Mesothelial cell of epicardium (in vitro differentiated cells): ENCODE data around the gene SLC1A5. TPM values are rescaled to one million over a fixed set of nuclear protein-coding genes. Genes with fewer than 3 reads are reported as not detected.
A peak's percentile ranks its signal among the peaks of the same experiment; 100 is the strongest.

Source experiments
- DNase-seq, 2 experiments: peaks; one replicate each; pipeline ENCODE4 v3.0.0; 2021; ENCODE audit warnings: low spot score in 2 of 2; ENCODE audit not compliant: unreplicated experiment in 2 of 2
- H3K27ac Mint-ChIP-seq: 2 replicates; pipeline ENCODE4 v1.8.0; 2021; ENCODE audit warnings: mixed read lengths
- H3K27me3 Mint-ChIP-seq: 2 replicates; pipeline ENCODE4 v1.8.0; 2021; ENCODE audit warnings: low read depth, mixed read lengths
- H3K36me3 Mint-ChIP-seq: 2 replicates; pipeline ENCODE4 v1.8.0; 2021; ENCODE audit warnings: mixed read lengths
- H3K4me1 Mint-ChIP-seq: 2 replicates; pipeline ENCODE4 v1.8.0; 2021; ENCODE audit warnings: mixed read lengths
- H3K4me3 Mint-ChIP-seq: 2 replicates; pipeline ENCODE4 v1.8.0; 2021; ENCODE audit warnings: mild to moderate bottlenecking, moderate library complexity, mixed read lengths
- H3K9me3 Mint-ChIP-seq: 2 replicates; pipeline ENCODE4 v1.8.0; 2021; ENCODE audit warnings: mixed read lengths
- total RNA-seq: library from RNA; stranded (reverse); gene quantifications from 3 replicates; pipeline ENCODE4 v1.2.1, GENCODE V29; 2021
- TF ChIP-seq, protein P1 (sequence below): fragments of 200-600 bp; sonication (generic); IDR thresholded peaks from one replicate; pipeline ENCODE4 v1.5.0; 2021; ENCODE audit warnings: antibody characterized with exemption; ENCODE audit not compliant: unreplicated experiment

The SLC1A5 gene
- total RNA-seq, 1 donor from 2014 or later: 45.3 TPM

GRCh38 chr19:46731584-46731983 lies 56.8 kb downstream of the SLC1A5 start:
- H3K4me1 Mint-ChIP-seq: peaks cover 13% of the 10 kb centered on the region
- H3K9me3 Mint-ChIP-seq: no peaks in the 10 kb centered on the region
- peaks cover 13% of the 10 kb centered on the region for H3K36me3 Mint-ChIP-seq
- H3K4me3 Mint-ChIP-seq: no peak overlapping the region
- H3K27me3 Mint-ChIP-seq: no peaks in the 10 kb centered on the region
- TF ChIP-seq, protein P1, sequence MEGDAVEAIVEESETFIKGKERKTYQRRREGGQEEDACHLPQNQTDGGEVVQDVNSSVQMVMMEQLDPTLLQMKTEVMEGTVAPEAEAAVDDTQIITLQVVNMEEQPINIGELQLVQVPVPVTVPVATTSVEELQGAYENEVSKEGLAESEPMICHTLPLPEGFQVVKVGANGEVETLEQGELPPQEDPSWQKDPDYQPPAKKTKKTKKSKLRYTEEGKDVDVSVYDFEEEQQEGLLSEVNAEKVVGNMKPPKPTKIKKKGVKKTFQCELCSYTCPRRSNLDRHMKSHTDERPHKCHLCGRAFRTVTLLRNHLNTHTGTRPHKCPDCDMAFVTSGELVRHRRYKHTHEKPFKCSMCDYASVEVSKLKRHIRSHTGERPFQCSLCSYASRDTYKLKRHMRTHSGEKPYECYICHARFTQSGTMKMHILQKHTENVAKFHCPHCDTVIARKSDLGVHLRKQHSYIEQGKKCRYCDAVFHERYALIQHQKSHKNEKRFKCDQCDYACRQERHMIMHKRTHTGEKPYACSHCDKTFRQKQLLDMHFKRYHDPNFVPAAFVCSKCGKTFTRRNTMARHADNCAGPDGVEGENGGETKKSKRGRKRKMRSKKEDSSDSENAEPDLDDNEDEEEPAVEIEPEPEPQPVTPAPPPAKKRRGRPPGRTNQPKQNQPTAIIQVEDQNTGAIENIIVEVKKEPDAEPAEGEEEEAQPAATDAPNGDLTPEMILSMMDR: no peak
- H3K27ac Mint-ChIP-seq: peak overlapping the region; percentile 15
- no peak for DNase-seq

DNA sequence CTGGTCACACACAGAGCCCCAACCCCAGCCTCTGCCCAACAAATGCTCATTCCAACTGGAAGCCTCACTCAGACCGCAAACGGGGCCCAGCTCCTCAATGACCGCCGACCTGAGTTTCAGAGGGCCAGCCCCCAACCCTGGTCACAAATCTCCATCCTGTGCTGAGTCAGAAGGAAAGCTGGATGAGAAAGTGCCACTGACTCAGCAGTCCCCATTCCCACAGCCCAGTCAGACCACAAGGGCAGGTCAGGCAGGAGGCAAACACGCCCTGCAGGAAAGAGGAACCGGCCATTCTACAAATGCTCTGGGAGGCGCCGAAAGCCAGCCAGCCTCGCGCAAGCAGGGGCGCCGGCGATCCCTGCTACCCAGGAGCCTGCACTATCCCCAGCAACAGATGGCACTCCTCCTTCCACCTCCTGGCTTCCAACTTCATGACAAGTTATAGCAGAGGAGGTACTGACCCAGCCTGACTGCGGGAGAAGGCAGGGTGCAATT lies 57.3 kb downstream of the SLC1A5 start:
- no peak for DNase-seq
- H3K36me3 Mint-ChIP-seq: peaks cover 13% of the 10 kb centered on the region
- TF ChIP-seq, protein P1: no peak
- H3K9me3 Mint-ChIP-seq: no peaks in the 10 kb centered on the region
- H3K4me3 Mint-ChIP-seq: no peak overlapping the region
- peaks cover 13% of the 10 kb centered on the region for H3K4me1 Mint-ChIP-seq
- no peaks in the 10 kb centered on the region for H3K27me3 Mint-ChIP-seq
- no peak overlapping the region for H3K27ac Mint-ChIP-seq

DNA sequence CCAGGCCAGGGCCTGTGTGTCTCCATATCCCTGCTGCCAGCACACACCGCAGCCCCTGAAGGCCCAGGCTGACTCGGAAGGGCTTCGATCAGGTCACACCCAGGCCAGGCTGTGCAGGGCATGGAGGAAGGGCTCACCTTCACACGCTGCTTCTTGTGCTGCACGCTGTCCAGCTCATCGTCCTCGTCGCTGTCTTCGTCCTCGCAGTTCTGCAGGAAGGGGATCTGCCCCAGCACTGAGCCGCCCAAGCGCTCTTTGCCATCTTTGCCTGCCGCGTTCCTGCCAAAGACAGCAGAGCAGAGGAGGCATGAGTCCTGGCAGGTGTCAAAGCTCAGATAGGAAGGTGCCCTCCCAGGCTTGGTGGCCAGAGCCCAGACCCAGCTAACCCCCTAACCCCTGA lies 57.8 kb downstream of the SLC1A5 start:
- TF ChIP-seq, protein P1: no peak
- peaks cover 17% of the 10 kb centered on the region for H3K36me3 Mint-ChIP-seq
- H3K9me3 Mint-ChIP-seq: no peaks in the 10 kb centered on the region
- no peak overlapping the region for H3K27ac Mint-ChIP-seq
- no peaks in the 10 kb centered on the region for H3K27me3 Mint-ChIP-seq
- peaks cover 13% of the 10 kb centered on the region for H3K4me1 Mint-ChIP-seq
- H3K4me3 Mint-ChIP-seq: no peak overlapping the region
- DNase-seq: no peak

- Mint-ChIP-seq H3K4me3 (no peak overlapping the region), H3K36me3 (peaks cover 17% of the 10 kb centered on the region), H3K27me3 (no peaks in the 10 kb centered on the region), H3K27ac (no peak overlapping the region), H3K9me3 (no peaks in the 10 kb centered on the region), H3K4me1 (peaks cover 13% of the 10 kb centered on the region)
- TF ChIP-seq, protein P1: no peak
- no peak for DNase-seq
These were observed 58.2 kb downstream of the SLC1A5 start for GRCh38 chr19:46730187-46730586.

DNA sequence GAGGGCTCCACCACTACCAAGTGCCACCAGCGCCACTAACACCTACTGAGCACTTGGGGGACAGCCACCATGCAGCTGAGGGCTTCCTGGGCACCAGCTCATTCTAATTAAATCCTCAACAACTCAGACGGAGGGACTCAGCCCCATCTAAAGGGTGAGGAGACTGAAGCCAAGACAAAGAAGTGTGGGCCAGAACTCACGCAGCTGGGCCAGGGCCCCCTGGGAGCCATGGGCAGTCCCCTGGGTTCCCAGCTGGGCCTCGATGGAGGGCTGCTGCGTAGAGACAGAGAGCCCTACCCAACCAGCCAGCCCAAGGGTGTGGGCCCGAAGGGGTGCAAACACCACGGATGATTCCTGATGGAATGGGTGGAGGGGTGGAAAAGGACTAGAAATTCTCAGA lies 58.7 kb downstream of the SLC1A5 start:
- Mint-ChIP-seq H3K4me3 (no peak overlapping the region), H3K36me3 (peaks cover 17% of the 10 kb centered on the region), H3K27ac (no peak overlapping the region), H3K27me3 (no peaks in the 10 kb centered on the region), H3K4me1 (peaks cover 13% of the 10 kb centered on the region), H3K9me3 (no peaks in the 10 kb centered on the region)
- DNase-seq: no peak
- TF ChIP-seq, protein P1: no peak
